ENCODE data around the gene KRTAP1-3.

The KRTAP1-3 gene

DNA sequence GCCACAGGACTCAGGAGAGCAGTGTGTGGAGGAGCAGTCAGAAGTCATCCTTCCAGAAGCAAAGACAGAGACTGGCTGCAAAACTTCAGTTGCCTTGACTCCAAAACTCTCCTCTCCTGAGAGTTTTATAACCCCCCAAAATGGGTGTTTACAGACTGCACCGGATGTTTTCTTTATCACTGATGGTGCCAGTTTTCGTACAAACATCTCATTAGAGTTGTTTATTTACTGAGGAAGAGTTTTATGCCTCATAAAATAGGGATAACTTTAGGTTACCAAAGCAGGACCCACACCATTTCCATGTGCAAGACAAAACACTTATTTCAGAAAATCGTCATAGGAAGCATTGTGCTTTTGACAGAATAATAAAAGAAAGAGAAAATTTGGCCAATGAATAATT, 50.4 kb downstream of the KRTAP1-3 start, which contains the start of gene KRT40:
KRT40 (minus strand) TSS at position 101 of the 400 bp plus-strand sequence; CDS start at position 48, 53 bp downstream.
- Histone ChIP-seq H3K4me2 (ENCODE audit: low read depth, low read length, poor library complexity, severe bottlenecking) (no peak within 1 kb of the TSS), H3K4me3 (ENCODE audit: insufficient read depth, low read length, poor library complexity, severe bottlenecking) (no peak within 1 kb of the TSS), H3K9me3 (ENCODE audit: insufficient read depth, low read length) (no peaks in the 10 kb centered on the region), H3K36me3 (ENCODE audit: low read length) (no peaks in the 10 kb centered on the region), H3K9me2 (replicated peaks; ENCODE audit: insufficient read depth, low read length) (no peaks in the 10 kb centered on the region), H4K20me1 (ENCODE audit: low read depth, low read length) (no peaks in the 10 kb centered on the region), H3F3A (ENCODE audit: insufficient read depth) (no peaks in the 10 kb centered on the region), H3K27ac (ENCODE audit: low read depth, low read length) (no peak within 1 kb of the TSS), H3K79me2 (ENCODE audit: insufficient read depth, low read length) (no peaks in the 10 kb centered on the region), H3K9ac (ENCODE audit: low read length) (no peak within 1 kb of the TSS), H2AFZ (ENCODE audit: low read depth, low read length, severe bottlenecking) (no peak within 1 kb of the TSS), H3K27me3 (ENCODE audit: low read length) (no peaks in the 10 kb centered on the region)
- TF ChIP-seq, protein P1, sequence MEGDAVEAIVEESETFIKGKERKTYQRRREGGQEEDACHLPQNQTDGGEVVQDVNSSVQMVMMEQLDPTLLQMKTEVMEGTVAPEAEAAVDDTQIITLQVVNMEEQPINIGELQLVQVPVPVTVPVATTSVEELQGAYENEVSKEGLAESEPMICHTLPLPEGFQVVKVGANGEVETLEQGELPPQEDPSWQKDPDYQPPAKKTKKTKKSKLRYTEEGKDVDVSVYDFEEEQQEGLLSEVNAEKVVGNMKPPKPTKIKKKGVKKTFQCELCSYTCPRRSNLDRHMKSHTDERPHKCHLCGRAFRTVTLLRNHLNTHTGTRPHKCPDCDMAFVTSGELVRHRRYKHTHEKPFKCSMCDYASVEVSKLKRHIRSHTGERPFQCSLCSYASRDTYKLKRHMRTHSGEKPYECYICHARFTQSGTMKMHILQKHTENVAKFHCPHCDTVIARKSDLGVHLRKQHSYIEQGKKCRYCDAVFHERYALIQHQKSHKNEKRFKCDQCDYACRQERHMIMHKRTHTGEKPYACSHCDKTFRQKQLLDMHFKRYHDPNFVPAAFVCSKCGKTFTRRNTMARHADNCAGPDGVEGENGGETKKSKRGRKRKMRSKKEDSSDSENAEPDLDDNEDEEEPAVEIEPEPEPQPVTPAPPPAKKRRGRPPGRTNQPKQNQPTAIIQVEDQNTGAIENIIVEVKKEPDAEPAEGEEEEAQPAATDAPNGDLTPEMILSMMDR (IDR thresholded peaks at IDR 0.05; ENCODE audit: insufficient read depth, low read length, poor library complexity, severe bottlenecking): no peak
- TF ChIP-seq EZH2phosphoT487 (conservative IDR thresholded peaks at IDR 0.05; ENCODE audit: low read length): no peak
